Measurements from ENCODE around the gene TMEM132A. TPM values are rescaled to one million over a fixed set of nuclear protein-coding genes. Genes with fewer than 3 reads are reported as not detected.

The TMEM132A gene
- total and polyA plus RNA-seq, 7 donors = 0.49 to 17.4 (median 2.3) TPM

DNA sequence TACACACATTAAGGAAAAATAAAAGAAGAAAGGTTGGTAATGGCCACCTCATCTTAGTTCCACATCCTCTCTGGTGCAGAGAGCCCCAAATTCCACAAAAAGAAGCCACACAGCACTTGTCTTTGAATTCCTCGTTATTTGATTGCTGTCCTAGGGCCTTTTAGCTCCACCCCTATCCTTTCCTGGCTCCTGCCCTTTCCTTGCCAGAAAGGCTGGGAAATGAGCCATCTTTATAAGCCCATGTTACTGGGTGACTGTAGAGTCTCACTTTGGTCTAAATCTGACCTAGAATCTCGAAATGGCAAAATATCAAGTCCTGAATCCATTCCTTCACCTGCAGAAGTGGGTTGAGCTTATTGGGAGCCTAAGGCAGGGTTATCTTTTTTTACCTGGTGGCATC lies 4.3 kb upstream of the TMEM132A start:
- intact Hi-C loops (cut with DNase I) = loop anchor here (10.0 kb wide), 2 partner anchors 1055 to 1365 kb away; no protein-coding TSS in a partner anchor
- no peak for DNase-seq
- peaks cover 0 to 52% (median 44%) of the 10 kb centered on the region in 4 donors for H3K4me1 ChIP-seq

DNA sequence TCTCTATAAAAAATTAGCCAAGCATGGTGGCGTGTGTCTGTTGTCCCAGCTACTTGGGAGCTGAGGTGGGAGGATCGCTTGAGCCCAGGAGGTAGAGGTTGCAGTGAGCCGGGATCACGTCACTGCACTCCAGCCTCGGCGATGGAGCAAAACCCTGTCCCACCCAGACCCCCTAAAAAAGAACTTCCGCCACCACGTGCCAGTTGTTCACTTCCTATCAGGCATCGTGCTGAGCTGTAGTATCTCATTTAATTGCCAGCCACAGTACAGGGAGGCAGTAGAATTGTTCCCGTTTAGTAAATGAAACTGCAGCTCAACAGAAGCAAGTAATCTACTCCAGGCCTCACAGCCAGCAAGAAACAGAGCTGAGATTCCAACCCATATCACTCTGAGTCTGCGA lies 3.0 kb upstream of the TMEM132A start:
- Histone ChIP-seq H3K27ac (no peak overlapping the region), H3K4me3 (no peak overlapping the region), H3K4me1 (peaks cover 0 to 45% (median 36%) of the 10 kb centered on the region in 4 donors), H3K27me3 (peaks cover 10 to 22% (median 10%) of the 10 kb centered on the region in 3 donors), H3K9me3 (no peaks in the 10 kb centered on the region), H3K36me3 (peaks cover 26 to 41% (median 30%) of the 10 kb centered on the region in 4 donors)
- intact Hi-C loops (cut with DNase I) = no loop called here
- no peak for TF ChIP-seq POLR2A (IDR thresholded peaks at IDR 0.05)
- TF ChIP-seq POLR2AphosphoS5 (IDR thresholded peaks at IDR 0.05) = no peak
- TF ChIP-seq EP300 (IDR thresholded peaks at IDR 0.05) = no peak
- TF ChIP-seq, protein P1, sequence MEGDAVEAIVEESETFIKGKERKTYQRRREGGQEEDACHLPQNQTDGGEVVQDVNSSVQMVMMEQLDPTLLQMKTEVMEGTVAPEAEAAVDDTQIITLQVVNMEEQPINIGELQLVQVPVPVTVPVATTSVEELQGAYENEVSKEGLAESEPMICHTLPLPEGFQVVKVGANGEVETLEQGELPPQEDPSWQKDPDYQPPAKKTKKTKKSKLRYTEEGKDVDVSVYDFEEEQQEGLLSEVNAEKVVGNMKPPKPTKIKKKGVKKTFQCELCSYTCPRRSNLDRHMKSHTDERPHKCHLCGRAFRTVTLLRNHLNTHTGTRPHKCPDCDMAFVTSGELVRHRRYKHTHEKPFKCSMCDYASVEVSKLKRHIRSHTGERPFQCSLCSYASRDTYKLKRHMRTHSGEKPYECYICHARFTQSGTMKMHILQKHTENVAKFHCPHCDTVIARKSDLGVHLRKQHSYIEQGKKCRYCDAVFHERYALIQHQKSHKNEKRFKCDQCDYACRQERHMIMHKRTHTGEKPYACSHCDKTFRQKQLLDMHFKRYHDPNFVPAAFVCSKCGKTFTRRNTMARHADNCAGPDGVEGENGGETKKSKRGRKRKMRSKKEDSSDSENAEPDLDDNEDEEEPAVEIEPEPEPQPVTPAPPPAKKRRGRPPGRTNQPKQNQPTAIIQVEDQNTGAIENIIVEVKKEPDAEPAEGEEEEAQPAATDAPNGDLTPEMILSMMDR (IDR thresholded peaks at IDR 0.05) = no peak
- 94 to 95% methylated on average over 11 of the region's 11 CpGs for WGBS, 2 donors
- no peak for DNase-seq

More for the DNA sequence above, 4.3 kb upstream of the TMEM132A start:
- TF ChIP-seq POLR2A (IDR thresholded peaks at IDR 0.05) (no peak), EP300 (IDR thresholded peaks at IDR 0.05) (no peak), POLR2AphosphoS5 (IDR thresholded peaks at IDR 0.05) (no peak)
- TF ChIP-seq, protein P1 (IDR thresholded peaks at IDR 0.05) = no peak
- H3K4me3 ChIP-seq = no peak overlapping the region
- H3K9me3 ChIP-seq = no peaks in the 10 kb centered on the region
- peaks cover 6 to 14% (median 6%) of the 10 kb centered on the region in 3 donors for H3K27me3 ChIP-seq
- WGBS, 2 donors = 70 to 80% methylated on average over 2 of the region's 2 CpGs
- H3K27ac ChIP-seq = no peak overlapping the region
- peaks cover 26 to 41% (median 30%) of the 10 kb centered on the region in 4 donors for H3K36me3 ChIP-seq

DNA sequence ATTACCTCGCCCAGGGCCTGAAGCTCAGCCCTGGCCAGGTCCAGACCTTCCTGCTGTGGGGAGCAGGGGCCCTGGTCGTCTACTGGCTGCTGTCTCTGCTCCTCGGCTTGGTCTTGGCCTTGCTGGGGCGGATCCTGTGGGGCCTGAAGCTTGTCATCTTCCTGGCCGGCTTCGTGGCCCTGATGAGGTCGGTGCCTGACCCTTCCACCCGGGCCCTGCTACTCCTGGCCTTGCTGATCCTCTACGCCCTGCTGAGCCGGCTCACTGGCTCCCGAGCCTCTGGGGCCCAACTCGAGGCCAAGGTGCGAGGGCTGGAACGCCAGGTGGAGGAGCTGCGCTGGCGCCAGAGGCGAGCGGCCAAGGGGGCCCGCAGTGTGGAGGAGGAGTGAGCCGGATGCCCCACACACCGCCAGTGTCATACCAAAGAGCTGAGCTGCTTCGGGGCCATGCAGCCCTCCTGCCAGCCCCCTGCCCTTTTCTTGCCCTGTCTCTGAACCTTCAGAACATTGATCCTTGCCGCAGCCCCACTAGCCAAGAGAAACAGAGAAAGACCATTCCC lies 2.4 kb upstream of the TMEM132A start:
- Histone ChIP-seq H3K27ac (no peak overlapping the region), H3K4me3 (no peak overlapping the region), H3K9me3 (no peaks in the 10 kb centered on the region), H3K27me3 (peaks cover 10 to 22% (median 10%) of the 10 kb centered on the region in 3 donors), H3K4me1 (peaks cover 0 to 40% (median 33%) of the 10 kb centered on the region in 4 donors), H3K36me3 (peaks cover 26 to 41% (median 30%) of the 10 kb centered on the region in 4 donors)
- intact Hi-C loops (cut with DNase I) = no loop called here
- no peak for DNase-seq
- 91 to 93% methylated on average over 23 of the region's 23 CpGs for WGBS, 2 donors
- TF ChIP-seq EP300 (IDR thresholded peaks at IDR 0.05) (no peak), POLR2A (IDR thresholded peaks at IDR 0.05) (no peak), POLR2AphosphoS5 (IDR thresholded peaks at IDR 0.05) (no peak)
- TF ChIP-seq, protein P1 (IDR thresholded peaks at IDR 0.05) = no peak

DNA sequence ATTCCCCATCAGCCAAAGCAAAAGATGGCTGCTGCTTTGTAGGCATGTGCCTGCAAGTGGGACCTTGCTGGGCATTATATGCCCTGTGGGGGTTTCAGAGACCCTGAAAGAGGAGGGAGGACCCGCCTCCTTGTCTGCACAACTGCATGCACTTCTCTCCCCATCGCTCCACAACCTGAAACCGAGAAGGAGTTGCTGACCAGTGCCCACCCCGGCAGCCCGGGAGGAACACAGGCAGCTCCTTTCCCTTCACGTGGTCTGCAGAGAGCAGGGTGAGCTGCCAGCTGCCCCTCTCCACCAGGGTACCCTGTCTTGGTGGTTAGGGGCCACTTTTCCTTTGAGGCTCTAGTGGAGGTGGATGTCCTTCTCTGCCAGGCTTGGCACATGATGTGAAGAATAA lies 1.4 kb upstream of the TMEM132A start:
- no peak overlapping the region for H3K4me3 ChIP-seq
- intact Hi-C loops (cut with DNase I) = no loop called here
- no peak for DNase-seq
- peaks cover 0 to 35% (median 33%) of the 10 kb centered on the region in 4 donors for H3K4me1 ChIP-seq
- WGBS, 2 donors = 91 to 93% methylated on average over 6 of the region's 6 CpGs
- H3K36me3 ChIP-seq = peaks cover 26 to 41% (median 30%) of the 10 kb centered on the region in 4 donors
- peaks cover 10 to 22% (median 10%) of the 10 kb centered on the region in 3 donors for H3K27me3 ChIP-seq
- TF ChIP-seq POLR2A (IDR thresholded peaks at IDR 0.05) (no peak), EP300 (IDR thresholded peaks at IDR 0.05) (no peak), POLR2AphosphoS5 (IDR thresholded peaks at IDR 0.05) (no peak)
- TF ChIP-seq, protein P1 (IDR thresholded peaks at IDR 0.05) = no peak
- H3K9me3 ChIP-seq = no peaks in the 10 kb centered on the region
- no peak overlapping the region for H3K27ac ChIP-seq

All from sigmoid colon (tissue), 7 donors.